ENCODE measurements around the gene NBPF3.
"Not testable (repeated sequence)": the region's sequence is repeated elsewhere in the genome, so short reads cannot be mapped to it uniquely, and the experiment has no call there.

Gene NBPF3

DNA sequence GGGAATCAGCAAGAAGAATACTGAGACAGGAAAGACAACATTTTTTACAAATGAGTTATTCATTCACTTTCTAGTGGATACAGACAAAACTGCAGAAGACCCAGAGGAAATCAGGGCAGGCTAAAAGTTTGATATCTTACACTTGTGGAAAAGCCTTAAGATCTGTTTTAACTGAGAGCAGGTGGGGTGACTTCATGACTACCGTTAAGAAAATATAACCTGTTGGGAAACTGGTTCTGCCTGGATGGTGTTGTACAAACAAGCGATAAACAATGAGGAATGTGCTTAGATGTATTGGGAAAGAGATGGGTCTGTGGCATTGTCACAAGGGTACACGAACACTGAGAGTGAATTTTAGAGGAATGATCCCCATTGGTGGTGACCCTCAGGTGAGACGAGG, 28.0 kb downstream of the NBPF3 start:
- not testable (repeated sequence) for H3K9me3 ChIP-seq (ENCODE audit: control insufficient read depth, low read length); H3K27ac ChIP-seq (ENCODE audit: low read depth, low read length, severe bottlenecking); H3K4me3 ChIP-seq (ENCODE audit: extremely low read depth, insufficient read depth, low read length, poor library complexity, severe bottlenecking); H3K4me1 ChIP-seq (ENCODE audit: control insufficient read depth, insufficient read depth, low read length, poor library complexity, severe bottlenecking); H3K36me3 ChIP-seq (ENCODE audit: control insufficient read depth, insufficient read depth, low read length)
- 79 to 95% methylated on average over 3 of the region's 4 CpGs for WGBS, 2 experiments (ENCODE audit: insufficient coverage in 2 of 2)

DNA sequence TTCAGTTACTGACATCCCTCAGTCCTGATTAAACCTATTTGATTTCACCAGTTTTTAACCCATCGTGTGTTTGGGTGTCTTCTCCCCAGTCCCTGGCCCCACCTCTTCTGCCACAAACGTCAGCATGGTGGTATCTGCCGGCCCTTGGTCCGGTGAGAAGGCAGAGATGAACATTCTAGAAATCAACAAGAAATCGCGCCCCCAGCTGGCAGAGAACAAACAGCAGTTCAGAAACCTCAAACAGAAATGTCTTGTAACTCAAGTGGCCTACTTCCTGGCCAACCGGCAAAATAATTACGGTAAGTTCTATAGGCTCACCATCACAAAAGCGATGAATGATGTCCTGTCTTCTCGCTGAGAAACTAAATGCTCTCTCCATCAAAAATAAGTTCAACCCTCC, 28.7 kb downstream of the NBPF3 start:
- H3K9me3 ChIP-seq (ENCODE audit: control insufficient read depth, low read length), result no peaks in the 10 kb centered on the region
- no peak overlapping the region for H3K4me3 ChIP-seq (ENCODE audit: extremely low read depth, insufficient read depth, low read length, poor library complexity, severe bottlenecking)
- H3K36me3 ChIP-seq (ENCODE audit: control insufficient read depth, insufficient read depth, low read length), result no peaks in the 10 kb centered on the region
- no peak overlapping the region for H3K27ac ChIP-seq (ENCODE audit: low read depth, low read length, severe bottlenecking)
- 68 to 81% methylated on average over 6 to 8 of the region's 10 CpGs for WGBS, 2 experiments (ENCODE audit: insufficient coverage in 2 of 2)
- no peaks in the 10 kb centered on the region for H3K4me1 ChIP-seq (ENCODE audit: control insufficient read depth, insufficient read depth, low read length, poor library complexity, severe bottlenecking)

DNA sequence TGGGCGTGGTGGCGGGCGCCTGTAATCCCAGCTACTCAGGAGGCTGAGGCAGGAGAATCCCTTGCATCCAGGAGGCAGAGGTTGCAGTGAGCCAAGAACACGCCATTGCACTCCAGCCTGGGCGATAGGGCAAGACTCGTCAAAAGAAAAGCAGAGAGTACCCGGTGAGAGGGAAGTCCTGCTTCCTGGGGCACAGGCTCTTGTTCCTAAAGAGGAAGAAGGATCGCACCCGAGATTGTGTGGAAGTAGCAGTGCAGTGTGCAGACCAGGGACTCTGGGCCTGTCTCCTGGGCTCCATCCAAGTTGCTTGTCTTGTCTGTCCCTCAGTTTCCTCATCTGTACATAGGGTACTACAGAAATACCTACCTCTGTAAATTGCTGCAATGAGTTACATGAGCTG, 29.6 kb downstream of the NBPF3 start:
- H3K27ac ChIP-seq (ENCODE audit: low read depth, low read length, severe bottlenecking), result no peak overlapping the region
- no peak overlapping the region for H3K4me3 ChIP-seq (ENCODE audit: extremely low read depth, insufficient read depth, low read length, poor library complexity, severe bottlenecking)
- 85 to 94% methylated on average over 7 to 9 of the region's 9 CpGs for whole genome bisulfite sequencing, 2 experiments (ENCODE audit: insufficient coverage in 2 of 2)
- H3K4me1 ChIP-seq (ENCODE audit: control insufficient read depth, insufficient read depth, low read length, poor library complexity, severe bottlenecking), result no peaks in the 10 kb centered on the region
- no peaks in the 10 kb centered on the region for H3K9me3 ChIP-seq (ENCODE audit: control insufficient read depth, low read length)
- no peaks in the 10 kb centered on the region for H3K36me3 ChIP-seq (ENCODE audit: control insufficient read depth, insufficient read depth, low read length)

DNA sequence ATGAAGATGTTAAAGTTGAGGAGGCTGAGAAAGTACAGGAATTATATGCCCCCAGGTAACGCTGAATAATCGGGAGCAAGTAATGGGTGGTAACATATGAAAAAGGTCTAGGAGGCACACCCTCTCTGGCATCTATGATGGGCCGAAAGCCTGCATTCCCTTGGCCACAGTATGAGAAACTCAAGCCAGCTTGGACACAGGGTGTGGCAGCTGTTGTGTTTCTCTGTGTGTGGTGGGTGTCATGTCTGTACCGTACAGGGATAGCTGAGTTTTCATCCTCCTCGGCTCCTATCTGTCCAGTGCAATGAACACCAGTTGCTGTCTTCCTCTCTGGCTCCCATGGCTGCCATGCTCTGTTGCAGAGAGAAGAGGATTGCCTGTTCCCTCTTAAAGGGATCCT, 32.9 kb downstream of the NBPF3 start:
- Histone ChIP-seq H3K4me1 (ENCODE audit: control insufficient read depth, insufficient read depth, low read length, poor library complexity, severe bottlenecking) (no peaks in the 10 kb centered on the region), H3K4me3 (ENCODE audit: extremely low read depth, insufficient read depth, low read length, poor library complexity, severe bottlenecking) (no peak overlapping the region), H3K27ac (ENCODE audit: low read depth, low read length, severe bottlenecking) (no peak overlapping the region), H3K36me3 (ENCODE audit: control insufficient read depth, insufficient read depth, low read length) (no peaks in the 10 kb centered on the region), H3K9me3 (ENCODE audit: control insufficient read depth, low read length) (no peaks in the 10 kb centered on the region)
- WGBS, 2 experiments (ENCODE audit: insufficient coverage in 2 of 2), result 80 to 90% methylated on average over 4 to 5 of the region's 5 CpGs

DNA sequence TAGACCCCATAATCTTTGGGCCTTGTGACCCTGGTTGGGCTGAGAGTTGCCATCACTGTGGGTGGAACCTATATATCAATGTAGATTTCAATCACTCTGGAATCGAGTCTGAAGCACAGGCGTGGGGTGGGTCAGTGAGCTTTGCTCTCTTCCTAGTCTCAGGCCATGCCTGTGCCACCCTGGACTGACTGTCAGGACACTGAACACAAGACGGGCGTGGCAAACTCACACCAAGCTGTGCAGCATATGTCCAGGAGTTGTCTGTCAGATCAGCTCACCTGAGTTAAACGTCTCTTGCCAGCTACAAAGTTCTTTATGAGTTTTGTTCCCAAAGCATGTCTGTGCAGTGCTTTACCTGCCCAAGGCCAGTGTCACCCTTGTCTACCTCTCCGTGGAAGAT, 38.4 kb downstream of the NBPF3 start:
- WGBS, 2 experiments (ENCODE audit: insufficient coverage in 2 of 2), result 93% methylated on average over 6 of the region's 6 CpGs

DNA sequence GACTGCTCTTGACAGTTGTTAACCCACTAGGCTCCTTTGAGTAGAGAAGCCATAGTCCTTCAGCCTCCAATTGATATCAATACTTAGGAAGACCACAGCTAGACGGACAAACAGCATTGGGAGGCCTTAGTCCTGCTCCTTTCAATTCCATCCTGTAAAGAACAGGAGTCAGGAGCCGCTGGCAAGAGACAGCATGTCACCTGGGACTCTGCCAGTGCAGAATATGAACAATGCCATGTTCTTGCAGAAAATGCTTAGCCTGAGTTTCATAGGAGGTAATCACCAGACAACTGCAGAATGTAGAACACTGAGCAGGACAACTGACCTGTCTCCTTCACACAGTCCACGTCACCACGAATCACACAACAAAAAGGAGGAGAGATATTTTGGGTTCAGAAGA, 43.9 kb downstream of the NBPF3 start:
- H3K27ac ChIP-seq (ENCODE audit: low read depth, low read length, severe bottlenecking); H3K4me1 ChIP-seq (ENCODE audit: control insufficient read depth, insufficient read depth, low read length, poor library complexity, severe bottlenecking); H3K9me3 ChIP-seq (ENCODE audit: control insufficient read depth, low read length); H3K4me3 ChIP-seq (ENCODE audit: extremely low read depth, insufficient read depth, low read length, poor library complexity, severe bottlenecking); H3K36me3 ChIP-seq (ENCODE audit: control insufficient read depth, insufficient read depth, low read length): not testable (repeated sequence)
- WGBS, 2 experiments (ENCODE audit: insufficient coverage in 2 of 2), result 90% methylated on average over 2 of the region's 4 CpGs; no CpG with 5 or more reads in 1 of the 2 experiments

More for the DNA sequence above, 38.4 kb downstream of the NBPF3 start:
- Histone ChIP-seq H3K4me1 (ENCODE audit: control insufficient read depth, insufficient read depth, low read length, poor library complexity, severe bottlenecking) (no peaks in the 10 kb centered on the region), H3K9me3 (ENCODE audit: control insufficient read depth, low read length) (no peaks in the 10 kb centered on the region), H3K27ac (ENCODE audit: low read depth, low read length, severe bottlenecking) (no peak overlapping the region), H3K36me3 (ENCODE audit: control insufficient read depth, insufficient read depth, low read length) (peaks cover 3% of the 10 kb centered on the region), H3K4me3 (ENCODE audit: extremely low read depth, insufficient read depth, low read length, poor library complexity, severe bottlenecking) (no peak overlapping the region)

DNA sequence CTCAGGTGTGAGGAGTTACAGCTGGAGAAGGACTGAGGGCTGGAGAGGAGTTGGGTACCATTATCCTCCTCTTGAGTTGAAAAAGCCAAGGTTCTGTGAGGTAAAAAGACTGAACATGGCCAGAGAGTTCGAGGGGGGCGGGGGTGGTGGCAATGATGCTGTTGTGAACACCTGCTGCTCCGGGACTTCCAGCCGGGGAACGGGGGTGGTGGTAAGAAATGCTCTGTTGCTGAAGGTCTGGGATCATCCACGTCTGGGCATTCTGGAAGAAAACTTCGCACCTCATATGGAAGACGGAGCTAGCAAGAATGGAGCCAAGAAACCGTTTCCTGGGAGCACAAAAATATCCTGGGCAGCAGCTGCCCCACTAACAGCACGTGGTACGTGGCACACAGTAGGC, 49.2 kb downstream of the NBPF3 start:
- H3K4me3 ChIP-seq (ENCODE audit: extremely low read depth, insufficient read depth, low read length, poor library complexity, severe bottlenecking), result no peak overlapping the region
- 92 to 96% methylated on average over 11 of the region's 11 CpGs for WGBS, 2 experiments (ENCODE audit: insufficient coverage in 2 of 2)
- no peak overlapping the region for H3K27ac ChIP-seq (ENCODE audit: low read depth, low read length, severe bottlenecking)
- H3K36me3 ChIP-seq (ENCODE audit: control insufficient read depth, insufficient read depth, low read length), result no peaks in the 10 kb centered on the region
- peaks cover 3% of the 10 kb centered on the region for H3K9me3 ChIP-seq (ENCODE audit: control insufficient read depth, low read length)
- no peaks in the 10 kb centered on the region for H3K4me1 ChIP-seq (ENCODE audit: control insufficient read depth, insufficient read depth, low read length, poor library complexity, severe bottlenecking)

DNA sequence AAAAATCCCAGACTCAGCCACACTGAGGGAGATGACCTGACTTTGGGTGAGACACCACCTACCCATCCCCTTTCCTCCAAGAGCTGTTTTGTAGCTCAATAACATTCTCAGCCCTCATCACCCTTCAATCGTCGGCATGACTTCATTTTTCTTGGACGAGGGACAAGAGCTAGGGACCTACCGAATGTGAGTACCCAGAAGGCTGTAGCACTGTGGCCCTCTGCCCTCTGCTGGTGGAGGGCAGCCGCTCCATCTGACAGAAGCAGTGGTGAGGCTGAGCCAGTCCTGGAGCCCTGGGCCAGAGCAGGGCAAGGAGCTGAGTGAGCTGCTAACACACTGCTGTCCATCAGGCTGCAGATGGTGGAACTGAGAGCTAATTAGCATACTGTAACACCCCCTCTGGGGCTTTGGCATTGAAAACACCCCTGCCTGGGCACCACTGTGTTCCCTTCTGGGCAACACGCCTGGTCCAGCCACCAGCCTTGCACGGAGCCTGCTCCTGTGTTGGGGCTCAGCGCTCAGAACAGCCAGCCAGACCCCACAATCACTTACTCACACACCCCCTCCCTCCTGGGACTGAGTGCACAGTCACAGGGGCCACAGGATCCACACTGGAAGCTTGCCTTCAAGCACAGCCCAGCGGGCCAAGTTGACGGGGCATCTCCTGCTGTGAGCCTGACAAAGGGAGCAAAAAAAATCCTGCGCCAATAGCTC, 51.0 kb downstream of the NBPF3 start:
- 90 to 98% methylated on average over 8 to 11 of the region's 11 CpGs for WGBS, 2 experiments (ENCODE audit: insufficient coverage in 2 of 2)

DNA sequence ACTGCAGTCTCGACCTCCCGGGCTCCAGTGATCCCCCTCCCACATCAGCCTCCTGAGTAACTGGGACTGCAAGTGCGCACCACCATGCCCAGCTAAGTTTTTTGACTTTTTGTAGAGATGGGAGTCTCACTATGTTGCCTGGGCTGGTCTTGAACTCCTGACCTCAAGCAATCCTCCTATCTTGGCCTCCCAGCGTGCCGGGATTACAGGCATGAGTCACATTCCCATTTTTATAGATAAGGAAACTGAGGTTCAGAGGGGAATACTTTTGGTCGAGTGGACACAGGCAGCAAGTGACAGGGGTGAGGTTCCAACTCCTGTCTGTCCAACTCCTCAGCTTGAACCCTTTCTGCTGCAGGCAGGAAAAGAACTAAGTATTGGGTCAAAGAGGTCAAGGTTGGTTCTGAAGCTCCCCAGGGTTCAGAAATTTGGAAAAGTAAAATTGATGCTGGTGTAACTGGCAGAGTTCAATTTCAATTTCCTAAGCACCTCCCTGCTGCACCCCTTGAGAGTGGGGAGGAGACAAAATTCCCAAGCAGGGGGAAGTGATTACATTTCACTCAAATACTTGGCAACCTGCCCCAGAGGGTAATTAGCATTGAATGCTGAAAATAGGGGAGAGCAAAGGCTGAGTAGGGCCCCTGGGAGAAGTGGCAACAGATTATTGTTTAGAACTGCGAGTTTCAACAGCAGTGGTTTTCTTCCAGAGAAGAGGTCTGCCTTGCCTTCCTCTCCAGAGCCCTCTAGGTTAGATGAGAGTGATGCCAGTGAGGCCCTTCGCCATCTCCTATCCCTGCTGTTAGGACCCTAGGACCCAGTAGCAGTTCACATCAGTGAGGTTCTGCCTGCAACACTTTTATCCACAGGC, 51.8 kb downstream of the NBPF3 start:
- Histone ChIP-seq H3K9me3 (ENCODE audit: control insufficient read depth, low read length) (peaks cover 3% of the 10 kb centered on the region), H3K27ac (ENCODE audit: low read depth, low read length, severe bottlenecking) (no peak overlapping the region), H3K4me3 (ENCODE audit: extremely low read depth, insufficient read depth, low read length, poor library complexity, severe bottlenecking) (no peak overlapping the region), H3K4me1 (ENCODE audit: control insufficient read depth, insufficient read depth, low read length, poor library complexity, severe bottlenecking) (no peaks in the 10 kb centered on the region), H3K36me3 (ENCODE audit: control insufficient read depth, insufficient read depth, low read length) (no peaks in the 10 kb centered on the region)
- 66 to 74% methylated on average over 4 to 6 of the region's 8 CpGs for WGBS, 2 experiments (ENCODE audit: insufficient coverage in 2 of 2)

More for the DNA sequence above, 51.0 kb downstream of the NBPF3 start:
- Histone ChIP-seq H3K4me3 (ENCODE audit: extremely low read depth, insufficient read depth, low read length, poor library complexity, severe bottlenecking) (no peak overlapping the region), H3K9me3 (ENCODE audit: control insufficient read depth, low read length) (peaks cover 3% of the 10 kb centered on the region), H3K27ac (ENCODE audit: low read depth, low read length, severe bottlenecking) (no peak overlapping the region), H3K36me3 (ENCODE audit: control insufficient read depth, insufficient read depth, low read length) (no peaks in the 10 kb centered on the region), H3K4me1 (ENCODE audit: control insufficient read depth, insufficient read depth, low read length, poor library complexity, severe bottlenecking) (no peaks in the 10 kb centered on the region)

DNA sequence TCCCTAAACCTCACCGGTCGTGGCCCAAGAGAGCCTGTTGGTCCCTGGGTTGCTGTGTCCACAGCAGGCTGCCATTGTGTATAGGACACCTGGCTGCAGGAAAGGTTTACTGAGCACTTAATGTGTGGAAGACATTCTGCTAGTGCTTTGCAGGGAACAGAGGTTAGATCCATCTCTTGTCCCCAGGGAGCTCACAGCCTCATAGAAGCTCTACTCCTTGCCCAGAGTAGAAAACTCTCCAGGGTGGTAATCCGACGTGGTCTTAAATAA, 52.4 kb downstream of the NBPF3 start:
- Histone ChIP-seq H3K36me3 (ENCODE audit: control insufficient read depth, insufficient read depth, low read length) (no peaks in the 10 kb centered on the region), H3K4me1 (ENCODE audit: control insufficient read depth, insufficient read depth, low read length, poor library complexity, severe bottlenecking) (no peaks in the 10 kb centered on the region), H3K4me3 (ENCODE audit: extremely low read depth, insufficient read depth, low read length, poor library complexity, severe bottlenecking) (no peak overlapping the region), H3K9me3 (ENCODE audit: control insufficient read depth, low read length) (peaks cover 3% of the 10 kb centered on the region), H3K27ac (ENCODE audit: low read depth, low read length, severe bottlenecking) (no peak overlapping the region)
- 20 to 45% methylated on average over 1 to 2 of the region's 4 CpGs for whole genome bisulfite sequencing, 2 experiments (ENCODE audit: insufficient coverage in 2 of 2)

DNA sequence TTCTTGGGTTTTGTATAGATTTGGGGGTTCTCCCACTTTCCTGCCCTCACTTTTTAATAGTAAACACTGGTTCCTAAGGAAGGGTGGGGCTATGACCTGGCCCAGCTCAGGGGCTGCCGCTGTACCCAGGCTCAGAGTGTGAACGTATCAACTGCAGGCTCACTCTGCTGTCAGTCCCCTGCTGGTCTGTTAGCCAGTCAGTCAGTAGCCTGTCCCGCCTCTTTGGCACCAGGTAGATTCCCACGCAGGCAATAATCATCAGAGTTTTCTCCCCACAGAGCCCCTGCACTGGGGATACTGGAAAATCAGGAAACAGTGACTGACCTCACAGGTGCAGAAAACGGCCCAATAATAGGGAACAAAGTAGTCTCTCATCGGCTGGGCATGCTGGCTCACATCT, 54.3 kb downstream of the NBPF3 start:
- no peaks in the 10 kb centered on the region for H3K36me3 ChIP-seq (ENCODE audit: control insufficient read depth, insufficient read depth, low read length)
- H3K4me1 ChIP-seq (ENCODE audit: control insufficient read depth, insufficient read depth, low read length, poor library complexity, severe bottlenecking), result no peaks in the 10 kb centered on the region
- peaks cover 3% of the 10 kb centered on the region for H3K9me3 ChIP-seq (ENCODE audit: control insufficient read depth, low read length)
- no peak overlapping the region for H3K4me3 ChIP-seq (ENCODE audit: extremely low read depth, insufficient read depth, low read length, poor library complexity, severe bottlenecking)
- 79 to 87% methylated on average over 6 of the region's 6 CpGs for WGBS, 2 experiments (ENCODE audit: insufficient coverage in 2 of 2)
- H3K27ac ChIP-seq (ENCODE audit: low read depth, low read length, severe bottlenecking), result no peak overlapping the region

Measured in mesodermal cell (in vitro differentiated cells).